NCI-H2171 (cell line): ENCODE results near the gene LAMA5.
A peak's percentile ranks its signal among the peaks of the same experiment; 100 is the strongest.

Source experiments
- DNase-seq: peaks from one replicate; lab custom pipeline; 2025; lab: John Stamatoyannopoulos, UW

Gene LAMA5

DNA sequence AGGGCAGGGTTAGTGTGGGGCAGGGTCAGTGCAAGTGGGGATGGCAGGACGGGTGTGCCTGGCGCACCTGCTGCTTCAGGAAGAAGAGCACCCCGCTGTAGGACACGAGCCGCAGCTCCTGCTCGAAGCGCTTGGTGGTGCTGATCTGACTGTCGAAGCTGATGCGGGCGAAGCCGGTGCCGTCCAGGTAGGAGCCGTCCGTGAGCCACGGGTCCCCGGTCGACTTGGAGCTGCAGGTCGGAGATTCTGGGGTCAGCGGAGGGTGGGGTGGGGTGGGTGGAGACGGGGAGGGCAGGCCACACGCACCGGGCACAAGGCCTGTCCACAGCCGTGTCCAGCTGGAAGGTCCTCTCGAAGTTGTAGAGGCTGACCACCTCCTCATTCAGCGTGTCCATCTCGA is 54.1 kb downstream of the LAMA5 start:
- DNase-seq, result no peak

DNA sequence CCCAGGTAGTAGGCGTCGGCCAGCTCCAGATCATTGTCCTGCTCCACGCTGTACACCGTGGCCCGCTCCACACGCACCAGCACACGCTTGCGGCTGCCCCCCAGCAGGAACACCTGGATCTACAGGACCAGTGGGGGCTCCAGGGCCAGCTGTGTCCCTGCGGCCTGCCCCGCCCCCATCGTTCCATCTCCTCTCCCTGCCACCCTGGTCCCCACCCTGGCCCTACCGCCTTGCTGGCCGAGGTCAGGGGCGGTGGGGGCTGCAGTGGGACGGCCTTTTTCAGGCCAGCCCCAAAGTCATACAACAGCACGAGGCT is 54.5 kb downstream of the LAMA5 start:
- DNase-seq, result no peak

GRCh38 chr20:62311832-62312661 is 55.1 kb downstream of the LAMA5 start:
- DNase-seq, result no peak

- DNase-seq, result no peak
These were observed 56.0 kb downstream of the LAMA5 start for GRCh38 chr20:62311150-62311549.

GRCh38 chr20:62310757-62311121 is 56.4 kb downstream of the LAMA5 start:
- no peak for DNase-seq

GRCh38 chr20:62309947-62310756 is 57.0 kb downstream of the LAMA5 start:
- no peak for DNase-seq

DNA sequence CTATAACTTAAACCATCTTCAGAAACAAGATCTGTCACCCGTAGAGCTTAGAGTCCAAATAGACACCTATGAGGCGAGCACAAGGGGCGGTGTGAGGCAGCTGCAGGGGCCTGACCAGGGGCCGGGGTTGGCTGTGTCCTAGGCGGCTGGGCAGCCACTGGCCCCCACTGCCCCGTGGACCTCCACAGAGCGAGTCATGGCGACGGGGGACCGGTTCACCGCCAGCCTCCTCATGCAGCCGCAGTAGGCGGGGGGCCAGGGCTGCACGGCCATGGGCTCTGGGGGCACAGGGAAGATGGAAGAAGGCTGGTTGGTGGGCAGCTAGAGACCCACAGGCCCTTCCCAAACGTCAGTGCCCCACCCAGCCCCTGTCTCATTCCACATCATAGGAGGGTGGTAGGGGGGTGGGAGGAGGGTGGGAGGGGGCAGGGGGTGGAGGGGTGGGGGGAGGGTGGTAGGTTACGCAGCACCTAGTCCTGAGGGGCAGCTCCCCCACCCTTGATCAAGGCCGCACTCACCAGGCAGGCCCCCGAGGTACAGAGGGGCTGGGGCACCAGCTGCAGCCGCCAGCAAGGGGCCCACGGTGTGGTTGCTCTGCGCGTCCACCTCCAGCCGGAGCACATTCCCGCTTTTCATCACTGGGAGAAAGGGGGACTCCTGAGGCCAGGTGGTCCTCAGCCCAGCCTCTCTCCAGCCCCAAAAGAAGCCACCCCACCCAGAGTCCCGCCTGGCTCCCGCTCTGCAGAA is 57.7 kb downstream of the LAMA5 start:
- DNase-seq, result no peak

DNA sequence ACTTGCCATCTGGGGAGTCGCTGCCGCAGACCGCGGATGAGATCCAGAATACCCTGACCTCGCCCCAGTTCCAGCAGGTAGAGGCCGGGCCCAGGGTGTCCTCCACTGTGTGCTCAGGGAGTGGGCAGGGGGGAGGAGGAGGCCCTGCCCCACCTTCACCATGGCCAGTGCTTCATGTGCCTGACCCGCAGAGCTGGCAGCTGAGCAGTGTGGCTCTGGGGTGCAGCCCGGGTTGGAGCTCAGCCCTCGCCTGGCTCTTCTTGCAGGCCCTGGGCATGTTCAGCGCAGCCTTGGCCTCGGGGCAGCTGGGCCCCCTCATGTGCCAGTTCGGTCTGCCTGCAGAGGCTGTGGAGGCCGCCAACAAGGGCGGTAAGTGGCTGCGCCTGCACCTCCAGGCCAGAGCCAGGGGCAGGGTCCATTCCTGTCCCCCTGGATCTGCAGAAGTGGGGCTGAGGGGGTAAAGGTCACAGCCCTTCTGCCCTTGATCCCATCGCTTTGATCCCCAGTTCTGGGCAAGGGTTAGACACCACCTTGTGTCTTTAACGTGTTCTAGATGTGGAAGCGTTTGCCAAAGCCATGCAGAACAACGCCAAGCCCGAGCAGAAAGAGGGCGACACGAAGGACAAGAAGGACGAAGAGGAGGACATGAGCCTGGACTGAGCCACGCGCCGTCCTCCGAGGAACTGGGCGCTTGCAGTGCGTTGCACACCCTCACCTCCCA is 58.9 kb downstream of the LAMA5 start:
- DNase-seq, result no peak

GRCh38 chr20:62307226-62308101 is 59.6 kb downstream of the LAMA5 start:
- no peak for DNase-seq

- DNase-seq, result no peak
These were observed 60.5 kb downstream of the LAMA5 start for GRCh38 chr20:62306414-62307187.

GRCh38 chr20:62305765-62306413 is 61.2 kb downstream of the LAMA5 start:
- DNase-seq, result no peak

DNA sequence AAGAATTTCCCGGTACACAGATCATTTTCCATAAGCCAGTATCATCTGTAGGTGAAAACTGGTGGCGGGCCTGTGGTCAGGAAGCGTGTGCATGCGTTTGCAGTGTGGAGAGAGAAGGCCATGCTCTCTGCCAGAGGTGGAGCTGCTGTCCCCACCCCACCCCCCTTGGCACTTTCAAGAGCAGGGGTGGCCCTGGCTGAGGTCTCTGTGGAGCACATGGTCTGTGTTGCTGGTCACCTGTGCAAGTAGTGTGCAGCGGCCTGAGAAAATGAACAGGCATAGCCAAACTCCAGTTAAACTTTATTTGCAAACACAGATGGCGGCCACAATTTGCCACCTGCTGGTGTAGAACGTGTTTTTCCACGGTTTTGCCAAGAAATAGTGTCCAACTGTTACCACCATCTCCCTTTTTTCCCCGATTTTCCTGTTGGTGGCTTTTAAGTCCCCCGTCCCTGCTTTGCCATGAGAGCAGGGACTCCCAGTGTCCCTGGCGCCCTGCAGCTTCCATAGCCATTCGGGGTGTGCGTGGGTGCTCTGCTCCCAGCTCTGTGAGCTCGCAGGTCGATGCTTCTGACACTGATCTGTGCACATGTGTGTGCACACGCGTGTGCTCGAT is 61.9 kb downstream of the LAMA5 start:
- no peak for DNase-seq

DNA sequence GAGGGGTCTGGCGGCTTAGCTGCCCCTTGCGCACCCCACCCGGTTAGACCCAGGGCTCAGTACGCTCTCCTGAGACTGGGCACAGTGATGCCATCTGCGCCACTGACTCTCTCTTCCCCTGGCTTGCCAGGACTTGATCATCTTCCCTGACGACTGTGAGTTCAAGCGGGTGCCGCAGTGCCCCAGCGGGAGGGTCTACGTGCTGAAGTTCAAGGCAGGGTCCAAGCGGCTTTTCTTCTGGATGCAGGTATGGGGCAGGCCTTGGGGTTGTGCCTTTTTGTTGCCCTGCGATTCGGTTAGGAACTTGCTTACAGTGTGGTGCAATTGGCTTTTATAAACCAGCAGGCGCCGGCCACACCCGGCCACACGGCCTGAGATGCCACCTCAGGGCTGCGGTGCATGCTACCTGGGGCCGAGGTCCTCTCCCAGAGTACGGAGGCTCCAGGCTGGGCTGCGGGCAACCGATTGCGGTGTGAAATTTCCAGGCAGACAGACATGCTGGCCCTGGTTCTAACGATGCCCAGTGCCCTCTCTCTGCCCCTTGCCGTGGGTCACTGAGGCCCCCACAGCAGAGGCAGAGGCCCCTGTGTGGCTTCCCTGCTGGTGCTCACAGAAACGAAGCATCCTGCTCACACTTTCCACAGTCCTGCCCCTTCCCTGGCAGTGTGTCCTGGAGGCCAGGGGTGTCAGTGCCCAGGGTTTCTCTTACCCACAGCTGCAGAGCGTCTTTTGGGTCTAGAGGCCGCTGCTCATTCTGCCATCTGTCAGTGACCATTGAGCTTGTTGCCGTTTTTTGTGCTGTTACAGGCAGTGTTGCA is 62.6 kb downstream of the LAMA5 start:
- no peak for DNase-seq

DNA sequence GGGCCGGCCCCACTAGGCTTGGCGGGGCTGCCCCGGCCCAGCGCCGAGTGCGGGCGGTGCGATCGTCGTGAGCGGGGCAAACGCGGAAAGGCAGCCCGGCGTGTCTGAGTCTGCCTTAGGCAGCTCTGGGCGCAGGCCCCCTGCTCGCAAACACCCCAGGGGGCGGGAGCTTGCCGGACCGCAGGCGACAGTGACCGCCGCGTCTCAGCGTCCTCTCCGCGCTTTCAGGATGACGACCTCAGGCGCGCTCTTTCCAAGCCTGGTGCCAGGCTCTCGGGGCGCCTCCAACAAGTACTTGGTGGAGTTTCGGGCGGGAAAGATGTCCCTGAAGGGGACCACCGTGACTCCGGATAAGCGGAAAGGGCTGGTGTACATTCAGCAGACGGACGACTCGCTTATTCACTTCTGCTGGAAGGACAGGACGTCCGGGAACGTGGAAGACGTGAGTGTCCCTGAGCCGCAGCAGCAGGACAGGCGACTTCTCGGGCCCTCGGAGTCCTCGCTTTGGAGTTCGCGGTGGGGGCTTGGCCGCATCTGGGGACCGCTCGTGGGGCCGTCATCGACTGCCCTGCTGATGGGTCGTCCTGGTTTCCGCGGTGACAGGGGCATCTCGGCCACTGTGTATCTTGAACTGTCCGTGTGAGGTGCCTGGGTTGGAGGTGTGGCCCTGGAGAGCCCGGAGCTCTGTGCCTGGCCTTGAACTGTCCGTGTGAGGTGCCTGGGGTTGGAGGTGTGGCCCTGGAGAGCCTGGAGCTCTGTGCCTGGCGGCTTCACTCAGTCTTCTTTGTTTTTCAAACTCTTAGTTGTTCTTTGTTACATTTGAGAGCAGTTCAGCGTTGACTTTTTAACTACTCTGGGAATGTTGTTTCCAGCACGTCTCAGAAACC is 63.5 kb downstream of the LAMA5 start:
- no peak for DNase-seq

DNA sequence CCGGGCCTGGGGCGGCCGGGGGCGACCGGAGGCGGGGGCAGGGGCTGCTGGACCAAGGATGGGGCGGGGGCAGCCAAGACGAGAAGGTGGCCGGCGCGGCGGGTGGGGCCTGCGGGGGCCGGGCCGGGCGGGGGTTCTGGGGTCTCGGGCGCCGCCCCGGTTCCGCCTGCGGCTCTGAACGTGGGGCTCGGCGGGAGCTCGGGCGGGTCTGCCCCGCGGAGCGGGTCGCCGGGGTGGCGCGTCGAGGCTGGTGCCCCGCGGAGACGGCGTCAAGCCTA is 64.1 kb downstream of the LAMA5 start:
- no peak for DNase-seq

DNA sequence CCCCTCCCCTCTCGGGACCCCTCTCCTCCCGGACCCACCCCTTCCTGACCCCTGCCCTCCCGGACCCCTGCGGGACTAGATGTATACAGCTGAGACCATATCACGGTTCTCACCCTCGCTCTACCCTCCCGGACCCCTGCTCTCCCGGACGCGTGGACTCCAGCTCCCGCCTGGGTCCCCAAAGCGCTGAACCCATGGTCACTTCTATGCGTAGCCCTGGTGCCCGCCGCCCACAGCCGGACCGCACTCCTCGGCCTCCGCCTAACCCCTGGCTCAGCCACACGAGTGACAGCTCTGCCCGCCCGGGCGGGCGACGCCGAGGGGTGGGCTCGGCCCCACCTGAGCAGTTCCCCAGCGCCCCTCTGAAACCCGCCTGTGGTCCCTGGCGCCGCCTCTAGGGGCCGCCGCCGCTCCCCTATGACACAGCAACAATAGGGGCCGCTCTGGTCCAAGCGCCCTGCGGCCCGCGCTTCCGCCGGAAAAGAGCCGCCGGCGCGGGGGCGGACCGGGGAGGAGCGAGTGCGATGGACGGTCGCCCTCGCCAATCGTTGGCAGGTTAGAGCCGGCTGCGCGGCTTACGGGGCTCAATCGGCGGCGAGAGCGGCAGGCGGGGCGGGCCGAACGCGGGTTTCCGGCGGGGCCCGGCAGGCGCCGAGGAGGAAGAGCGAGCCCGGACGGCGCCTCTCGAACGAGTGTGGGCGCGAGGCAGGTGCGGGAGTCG is 64.6 kb downstream of the LAMA5 start, which contains the start of gene ADRM1:
Gene ADRM1 (plus strand): TSS at position 657 of the 721 bp plus-strand sequence. CDS start 572 bp downstream, outside the sequence.
- peak; percentile 98 for DNase-seq

DNA sequence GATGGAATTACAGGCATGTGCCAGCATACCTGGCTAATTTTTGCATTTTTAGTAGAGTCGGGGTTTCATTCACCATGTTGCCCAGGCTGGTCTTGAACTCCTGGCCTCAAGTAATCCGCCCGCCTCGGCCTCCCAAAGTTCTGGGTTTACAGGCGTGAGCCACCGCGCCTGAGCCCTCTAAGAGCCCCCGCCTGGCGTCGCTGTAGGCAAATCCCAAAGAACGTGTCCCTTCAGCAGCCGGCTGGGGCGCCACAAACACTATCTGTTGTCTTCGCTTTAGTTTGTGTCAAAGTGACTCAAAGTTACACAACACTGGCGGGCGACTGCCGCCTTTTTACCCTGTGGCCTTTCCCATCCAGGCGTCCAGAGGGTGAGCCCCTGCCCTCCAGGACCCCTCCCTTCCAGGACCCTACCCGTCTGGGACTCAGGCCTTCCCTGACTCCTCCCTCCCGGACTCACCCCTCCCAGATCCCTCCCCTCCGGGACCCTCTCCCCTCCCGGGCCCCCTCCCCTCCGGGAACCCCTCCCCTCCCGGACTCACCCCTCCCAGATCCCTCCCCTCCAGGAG is 65.3 kb downstream of the LAMA5 start:
- peak; percentile 93 for DNase-seq
